GM12878 (cell line): ENCODE results near the gene NXPE1. TPM values are rescaled to one million over a fixed set of nuclear protein-coding genes. Genes with fewer than 3 reads are reported as not detected.

Source experiments
- ATAC-seq: fragments of 200-7000 bp; cut with Tn5 transposase; 3 replicates; pipeline ENCODE4 v1.9.1; 2020; ENCODE audit warnings: mild to moderate bottlenecking, moderate library complexity
- BruUV-seq: library from RNA; stranded (reverse); fragments of 400-500 nt; replicated peaks from 2 replicates; lab custom pipeline; 2021; lab: Mats Ljungman, UMichigan
- CTCF ChIA-PET: fragments of 300-600 bp; sonication (Branson Sonifier 250); formaldehyde crosslinking; extraction: SDS; loops from one replicate; lab custom pipeline; 2021; ENCODE audit warnings: inconsistent platforms; lab: Yijun Ruan, JAX
- POLR2A ChIA-PET: fragments of 350-600 bp; formaldehyde crosslinking; extraction: SDS; loops from one replicate; lab custom pipeline; 2021; ENCODE audit warnings: inconsistent platforms; lab: Charles Lee
- RAD21 ChIA-PET: fragments of 300-600 bp; sonication (Branson Sonifier 250); formaldehyde crosslinking; loops from one replicate; lab custom pipeline; 2023; ENCODE audit warnings: antibody characterized with exemption; ENCODE audit not compliant: unreplicated experiment; lab: Charles Lee
- SMC1A ChIA-PET: fragments of 300-600 bp; sonication (Branson Sonifier 250); formaldehyde crosslinking; loops from one replicate; lab custom pipeline; 2023; ENCODE audit not compliant: unreplicated experiment, uncharacterized antibody; lab: Charles Lee
- DNase-seq: peaks from one replicate; pipeline ENCODE4 v3.0.0-alpha.2; 2011; ENCODE audit warnings: low read depth, low spot score
- FAIRE-seq: peaks from 3 replicates; lab custom pipeline; 2011; peaks lifted over from hg19 to GRCh38; lab: Jason Lieb, UNC
- H2AFZ ChIP-seq: 2 replicates; pipeline ENCODE4 v1.6.0; 2011; ENCODE audit warnings: low read depth, low read length, control low read depth; ENCODE audit not compliant: control insufficient read depth
- H3K27ac ChIP-seq: 2 replicates; pipeline ENCODE4 v1.5.1; 2011; ENCODE audit warnings: control low read depth; ENCODE audit not compliant: control insufficient read depth, insufficient read depth
- H3K27me3 ChIP-seq, 2 experiments: replicated peaks in 1 of 2; 2 replicates each; pipeline versions ENCODE4 v1.6.0 to v1.6.1; 2011; ENCODE audit warnings: low read length in 1 of 2; ENCODE audit not compliant: control insufficient read depth in 2 of 2, insufficient read depth in 2 of 2
- H3K36me3 ChIP-seq, 2 experiments: 2 replicates each; pipeline ENCODE4 v1.5.1; 2011; ENCODE audit warnings: low read length in 1 of 2; ENCODE audit not compliant: control insufficient read depth in 2 of 2, insufficient read depth in 2 of 2
- H3K4me1 ChIP-seq: 2 replicates; pipeline ENCODE4 v1.6.1; 2011; ENCODE audit warnings: mild to moderate bottlenecking, low read length, moderate library complexity, mixed read lengths; ENCODE audit not compliant: control insufficient read depth, insufficient read depth
- H3K4me2 ChIP-seq: 2 replicates; pipeline ENCODE4 v1.6.0; 2011; ENCODE audit warnings: control low read depth; ENCODE audit not compliant: control insufficient read depth, insufficient read depth
- H3K4me3 ChIP-seq: fragments of 200-600 bp; sonication (generic); 2 replicates; pipeline ENCODE4 v1.5.1; 2016
- H3K79me2 ChIP-seq: 2 replicates; pipeline ENCODE4 v1.6.0; 2011; ENCODE audit warnings: low read length; ENCODE audit not compliant: control insufficient read depth, insufficient read depth
- H3K9ac ChIP-seq: 2 replicates; pipeline ENCODE4 v1.8.0; 2011; ENCODE audit warnings: low read length, control low read depth, mixed read lengths; ENCODE audit not compliant: control insufficient read depth, insufficient read depth
- H3K9me3 ChIP-seq: replicated peaks from 3 replicates; pipeline ENCODE4 v1.5.1; 2011; ENCODE audit warnings: mild to moderate bottlenecking, low read length; ENCODE audit not compliant: control insufficient read depth, insufficient read depth
- H4K20me1 ChIP-seq: 2 replicates; pipeline ENCODE4 v1.6.0; 2011; ENCODE audit not compliant: control insufficient read depth, insufficient read depth
- BHLHE40 ChIP-seq, 2 experiments: fragments of 450-650 bp in 1 of 2; IDR thresholded peaks; 2 replicates each; pipeline ENCODE4 v1.6.1; 2011 to 2017; ENCODE audit warnings: low read depth in 2 of 2, borderline replicate concordance in 1 of 2, improper control_type of control experiment in 1 of 2, low read length in 1 of 2, mild to moderate bottlenecking in 1 of 2
- CBX3 ChIP-seq: fragments of 200-600 bp; sonication (generic); IDR thresholded peaks from 2 replicates; pipeline ENCODE4 v1.6.1; 2016; ENCODE audit warnings: low read depth, borderline replicate concordance
- CEBPB ChIP-seq, 2 experiments: fragments of 150-350 bp in 1 of 2; IDR thresholded peaks; 2 replicates each; pipeline ENCODE4 v1.6.1; 2012 to 2014; ENCODE audit warnings: low read depth in 2 of 2, low read length in 2 of 2, borderline replicate concordance in 1 of 2, inconsistent platforms in 1 of 2
- CHD2 ChIP-seq: IDR thresholded peaks from 2 replicates; pipeline ENCODE4 v1.6.1; 2011; ENCODE audit warnings: low read depth, low read length, improper control_type of control experiment, borderline replicate concordance
- ESRRA ChIP-seq: IDR thresholded peaks from 2 replicates; pipeline ENCODE4 v1.6.1; 2012; ENCODE audit warnings: mild to moderate bottlenecking, low read length, improper control_type of control experiment
- HCFC1 ChIP-seq: fragments of 150-350 bp; IDR thresholded peaks from 2 replicates; pipeline ENCODE4 v1.6.1; 2014; ENCODE audit warnings: low read length
- HSF1 ChIP-seq: fragments of 150-350 bp; IDR thresholded peaks from 2 replicates; pipeline ENCODE4 v1.6.1; 2014; ENCODE audit warnings: mild to moderate bottlenecking, low read depth, low read length
- MLLT1 ChIP-seq: fragments of 450-650 bp; IDR thresholded peaks from 2 replicates; pipeline ENCODE4 v1.6.1; 2016; ENCODE audit warnings: mild to moderate bottlenecking
- NR2F1 ChIP-seq: fragments of 450-650 bp; conservative IDR thresholded peaks from 2 replicates; pipeline ENCODE4 v1.6.1; 2017; ENCODE audit warnings: mild to moderate bottlenecking
- NRF1 ChIP-seq: conservative IDR thresholded peaks from 2 replicates; pipeline ENCODE4 v1.6.1; 2011; ENCODE audit warnings: mild to moderate bottlenecking, low read depth, low read length, improper control_type of control experiment
- PAX8 ChIP-seq: fragments of 450-650 bp; IDR thresholded peaks from 2 replicates; pipeline ENCODE4 v1.6.1; 2017; ENCODE audit warnings: mild to moderate bottlenecking, moderate library complexity
- RBBP5 ChIP-seq: fragments of 200-600 bp; sonication (generic); conservative IDR thresholded peaks from 2 replicates; pipeline ENCODE4 v1.6.1; 2016
- STAT3 ChIP-seq: IDR thresholded peaks from 2 replicates; pipeline ENCODE4 v1.6.1; 2011; ENCODE audit warnings: low read depth, low read length, improper control_type of control experiment
- TCF12 ChIP-seq: IDR thresholded peaks from 2 replicates; pipeline ENCODE4 v1.6.1; 2011; ENCODE audit warnings: low read depth, mild to moderate bottlenecking, low read length
- ZZZ3 ChIP-seq: IDR thresholded peaks from 2 replicates; pipeline ENCODE4 v1.6.1; 2011; ENCODE audit warnings: low read depth; ENCODE audit not compliant: control insufficient read depth, insufficient read length
- WGBS: methylation state at CpG from one replicate; pipeline ENCODE4 v1.1.6; 2016; ENCODE audit warnings: low lambda C conversion rate; ENCODE audit not compliant: insufficient replicate concordance, insufficient coverage; ENCODE audit errors: missing lambda C conversion rate; 5-methylcytosine and 5-hydroxymethylcytosine counted together
- in situ Hi-C: fragments of 300-500 bp; cut with MboI; formaldehyde crosslinking; loops from 9 replicates; pipeline ENCODE4 v1.14.3; 2018; ENCODE audit warnings: mixed read lengths
- intact Hi-C: fragments of 100-400 bp; cut with micrococcal nuclease; formaldehyde crosslinking; loops from one replicate; pipeline ENCODE4 v1.14.2; 2022; ENCODE audit not compliant: unreplicated experiment
- polyA plus RNA-seq, 11 experiments: library from polyadenylated mRNA; depleted of rRNA in 4 of 11; unstranded in 6 of 11; stranded (reverse) in 5 of 11; fragments of >200 nt; fragmentation: Nextera tagmentation in 4 of 11; fragmentation: Illumina TruSeq in 1 of 11; extraction: Ambion mirVana in 4 of 11; extraction: Trizol in 1 of 11; gene quantifications; 1 replicate in 1 of 11; 2 replicates in 10 of 11; pipeline versions ENCODE4 v1.2.1 to v1.2.3, GENCODE V29; 2011 to 2016; ENCODE audit warnings: inconsistent platforms in 2 of 11, missing spikeins in 2 of 11, low read depth in 1 of 11
- total RNA-seq, 4 experiments: library from RNA; depleted of rRNA in 3 of 4; stranded (reverse); fragments of >200 nt in 3 of 4; fragmentation: Illumina TruSeq in 1 of 4; extraction: Trizol in 1 of 4; gene quantifications; 2 replicates each; pipeline versions ENCODE4 v1.2.1 to v1.2.3, GENCODE V29; 2013 to 2021

The NXPE1 gene
- total and polyA plus RNA-seq, 10 of the 15 experiments (the other 5 are each of a cell fraction or from before 2014, with no cell fraction given): not detected

GRCh38 chr11:114511538-114511937 lies 48.1 kb downstream of the NXPE1 start:
- no peak for ATAC-seq
- Histone ChIP-seq H3K36me3 (no peaks in the 10 kb centered on the region), H3K4me1 (no peaks in the 10 kb centered on the region), H3K9me3 (no peaks in the 10 kb centered on the region), H3K27ac (no peak overlapping the region), H3K79me2 (no peaks in the 10 kb centered on the region)
- no TSS peak for BruUV-seq
- ChIA-PET RAD21 (no interaction called here), SMC1A (no interaction called here)
- no peak for TF ChIP-seq STAT3
- TF ChIP-seq ZZZ3: no peak
- TF ChIP-seq ESRRA: no peak
- no peak for TF ChIP-seq CBX3
- TF ChIP-seq RBBP5: no peak
- no peak for TF ChIP-seq BHLHE40 (IDR thresholded peaks at IDR 0.05; ENCODE audit: borderline replicate concordance in 1 of 2, low read depth in 2 of 2, low read length in 1 of 2)
- TF ChIP-seq TCF12: no peak
- no peak for TF ChIP-seq HSF1
- no peak for TF ChIP-seq MLLT1
- TF ChIP-seq PAX8: no peak
- TF ChIP-seq NRF1: no peak
- no peak for TF ChIP-seq CHD2
- no peak for TF ChIP-seq HCFC1
- no peak for TF ChIP-seq CEBPB (IDR thresholded peaks at IDR 0.05; ENCODE audit: borderline replicate concordance in 1 of 2, low read depth in 2 of 2, low read length in 2 of 2)
- no peak for TF ChIP-seq NR2F1
- TF ChIP-seq, all 136 proteins: peak for 0
- CTCF ChIA-PET: no interaction called here
- Histone ChIP-seq H3K9ac (no peak overlapping the region), H4K20me1 (no peaks in the 10 kb centered on the region), H3K4me3 (no peak overlapping the region), H3K27me3 (no peaks in the 10 kb centered on the region), H3K4me2 (no peak overlapping the region), H2AFZ (no peak overlapping the region)
- 32% methylated on average over 2 of the region's 2 CpGs for WGBS
- in situ Hi-C loops (no loop called here), intact Hi-C loops (no loop called here)
- DNase-seq (no peak), FAIRE-seq (no peak)
- POLR2A ChIA-PET: no interaction called here
